Activated naive CD4-positive, alpha-beta T cell treated with anti-CD3 and anti-CD28 coated beads, Interleukin-2, amount 50 U/mL, for 24 hours (primary cell): ENCODE results near the gene UBA7.

Experiments
- H3K27ac Mint-ChIP-seq: one replicate; pipeline ENCODE4 v1.8.0; 2021; ENCODE audit warnings: mild to moderate bottlenecking, mixed read lengths
- H3K27me3 Mint-ChIP-seq: one replicate; pipeline ENCODE4 v1.8.0; 2021; ENCODE audit warnings: mixed read lengths
- H3K36me3 Mint-ChIP-seq: one replicate; pipeline ENCODE4 v1.8.0; 2021; ENCODE audit warnings: mixed read lengths
- H3K4me1 Mint-ChIP-seq: one replicate; pipeline ENCODE4 v1.8.0; 2021; ENCODE audit warnings: mixed read lengths
- H3K4me3 Mint-ChIP-seq: one replicate; pipeline ENCODE4 v1.8.0; 2021; ENCODE audit warnings: mild to moderate bottlenecking, mixed read lengths
- H3K9me3 Mint-ChIP-seq: one replicate; pipeline ENCODE4 v1.8.0; 2021; ENCODE audit warnings: mixed read lengths

Gene UBA7, protein sequence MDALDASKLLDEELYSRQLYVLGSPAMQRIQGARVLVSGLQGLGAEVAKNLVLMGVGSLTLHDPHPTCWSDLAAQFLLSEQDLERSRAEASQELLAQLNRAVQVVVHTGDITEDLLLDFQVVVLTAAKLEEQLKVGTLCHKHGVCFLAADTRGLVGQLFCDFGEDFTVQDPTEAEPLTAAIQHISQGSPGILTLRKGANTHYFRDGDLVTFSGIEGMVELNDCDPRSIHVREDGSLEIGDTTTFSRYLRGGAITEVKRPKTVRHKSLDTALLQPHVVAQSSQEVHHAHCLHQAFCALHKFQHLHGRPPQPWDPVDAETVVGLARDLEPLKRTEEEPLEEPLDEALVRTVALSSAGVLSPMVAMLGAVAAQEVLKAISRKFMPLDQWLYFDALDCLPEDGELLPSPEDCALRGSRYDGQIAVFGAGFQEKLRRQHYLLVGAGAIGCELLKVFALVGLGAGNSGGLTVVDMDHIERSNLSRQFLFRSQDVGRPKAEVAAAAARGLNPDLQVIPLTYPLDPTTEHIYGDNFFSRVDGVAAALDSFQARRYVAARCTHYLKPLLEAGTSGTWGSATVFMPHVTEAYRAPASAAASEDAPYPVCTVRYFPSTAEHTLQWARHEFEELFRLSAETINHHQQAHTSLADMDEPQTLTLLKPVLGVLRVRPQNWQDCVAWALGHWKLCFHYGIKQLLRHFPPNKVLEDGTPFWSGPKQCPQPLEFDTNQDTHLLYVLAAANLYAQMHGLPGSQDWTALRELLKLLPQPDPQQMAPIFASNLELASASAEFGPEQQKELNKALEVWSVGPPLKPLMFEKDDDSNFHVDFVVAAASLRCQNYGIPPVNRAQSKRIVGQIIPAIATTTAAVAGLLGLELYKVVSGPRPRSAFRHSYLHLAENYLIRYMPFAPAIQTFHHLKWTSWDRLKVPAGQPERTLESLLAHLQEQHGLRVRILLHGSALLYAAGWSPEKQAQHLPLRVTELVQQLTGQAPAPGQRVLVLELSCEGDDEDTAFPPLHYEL

DNA sequence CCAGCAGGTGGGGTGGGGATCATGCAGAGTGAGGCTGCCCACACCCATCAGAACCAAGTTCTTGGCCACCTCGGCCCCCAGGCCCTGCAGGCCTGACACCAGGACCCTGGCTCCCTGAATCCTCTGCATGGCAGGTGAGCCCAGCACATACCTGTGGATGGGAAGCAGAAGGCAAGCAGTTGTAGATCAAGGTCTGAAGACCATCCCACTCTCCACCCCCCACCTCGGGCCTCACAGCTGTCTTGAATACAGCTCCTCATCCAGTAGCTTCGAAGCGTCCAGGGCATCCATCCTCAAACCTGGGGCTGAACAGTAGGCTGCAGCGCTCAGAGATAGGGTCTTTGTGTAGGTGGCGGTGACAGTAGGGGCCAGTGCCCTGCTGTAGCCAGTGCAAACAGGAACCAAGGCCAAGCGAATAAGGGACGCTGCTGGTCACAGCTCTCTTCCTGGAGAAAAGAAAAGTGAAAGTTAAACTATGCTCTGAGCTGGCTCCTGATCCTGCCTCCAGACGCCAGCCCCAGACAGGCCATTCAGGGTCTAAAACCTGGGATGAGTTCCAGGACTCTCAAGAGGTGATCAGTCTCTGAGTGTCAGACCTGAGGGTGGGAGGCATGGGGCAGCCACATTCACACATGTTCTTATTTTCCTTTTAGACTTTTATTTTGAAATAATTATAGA, at the start of gene UBA7:
Gene UBA7, minus strand, starts transcription at position 457 of the 678 bp plus-strand sequence. Its CDS starts 166 bp downstream, at position 291.
- no peaks in the 10 kb centered on the region for H3K9me3 Mint-ChIP-seq
- peak within 1 kb of the TSS; percentile 94 for H3K27ac Mint-ChIP-seq
- H3K4me3 Mint-ChIP-seq: peak within 1 kb of the TSS; percentile 93
- H3K4me1 Mint-ChIP-seq: peaks cover 40% of the 10 kb centered on the region
- H3K27me3 Mint-ChIP-seq: no peaks in the 10 kb centered on the region
- H3K36me3 Mint-ChIP-seq: no peaks in the 10 kb centered on the region

DNA sequence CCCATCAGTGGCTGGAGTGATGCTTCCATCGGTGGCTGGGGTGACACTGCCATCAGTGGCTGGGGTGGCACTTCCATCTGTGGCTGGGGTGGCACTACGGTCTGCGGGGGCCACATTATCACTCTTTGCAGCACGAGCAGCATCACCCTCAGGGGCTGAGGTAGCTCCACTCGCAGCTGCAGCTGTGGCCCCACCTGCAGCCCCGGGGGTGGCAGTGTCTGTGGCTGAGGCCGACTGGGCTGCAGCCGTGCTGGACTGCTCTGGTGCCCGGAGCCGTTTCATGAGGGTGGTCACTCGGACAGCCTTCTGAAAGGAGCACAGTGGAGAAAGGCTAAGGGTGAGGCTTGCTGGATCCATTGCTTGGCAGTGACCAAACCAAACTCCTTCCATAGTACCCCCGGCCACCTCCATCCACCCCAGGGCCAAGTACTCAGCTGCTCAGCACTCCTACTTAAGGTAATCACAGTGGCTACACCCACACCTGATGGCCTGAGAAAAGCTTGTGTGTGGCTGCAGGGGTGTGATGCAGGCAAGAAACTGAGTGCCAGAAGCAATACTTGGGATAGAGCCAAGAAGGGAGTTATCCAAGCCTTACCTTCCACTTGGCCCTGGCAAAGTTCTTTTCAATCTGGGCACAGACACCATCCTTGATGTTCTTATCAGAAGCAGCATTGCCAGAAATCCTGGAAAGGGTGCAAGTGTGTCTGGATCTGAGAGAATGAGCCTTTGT, 46.0 kb upstream of the UBA7 start:
- Mint-ChIP-seq H3K27ac (no peak overlapping the region), H3K9me3 (no peaks in the 10 kb centered on the region), H3K4me1 (peaks cover 9% of the 10 kb centered on the region), H3K36me3 (no peaks in the 10 kb centered on the region), H3K4me3 (no peak overlapping the region), H3K27me3 (peaks cover 9% of the 10 kb centered on the region)

DNA sequence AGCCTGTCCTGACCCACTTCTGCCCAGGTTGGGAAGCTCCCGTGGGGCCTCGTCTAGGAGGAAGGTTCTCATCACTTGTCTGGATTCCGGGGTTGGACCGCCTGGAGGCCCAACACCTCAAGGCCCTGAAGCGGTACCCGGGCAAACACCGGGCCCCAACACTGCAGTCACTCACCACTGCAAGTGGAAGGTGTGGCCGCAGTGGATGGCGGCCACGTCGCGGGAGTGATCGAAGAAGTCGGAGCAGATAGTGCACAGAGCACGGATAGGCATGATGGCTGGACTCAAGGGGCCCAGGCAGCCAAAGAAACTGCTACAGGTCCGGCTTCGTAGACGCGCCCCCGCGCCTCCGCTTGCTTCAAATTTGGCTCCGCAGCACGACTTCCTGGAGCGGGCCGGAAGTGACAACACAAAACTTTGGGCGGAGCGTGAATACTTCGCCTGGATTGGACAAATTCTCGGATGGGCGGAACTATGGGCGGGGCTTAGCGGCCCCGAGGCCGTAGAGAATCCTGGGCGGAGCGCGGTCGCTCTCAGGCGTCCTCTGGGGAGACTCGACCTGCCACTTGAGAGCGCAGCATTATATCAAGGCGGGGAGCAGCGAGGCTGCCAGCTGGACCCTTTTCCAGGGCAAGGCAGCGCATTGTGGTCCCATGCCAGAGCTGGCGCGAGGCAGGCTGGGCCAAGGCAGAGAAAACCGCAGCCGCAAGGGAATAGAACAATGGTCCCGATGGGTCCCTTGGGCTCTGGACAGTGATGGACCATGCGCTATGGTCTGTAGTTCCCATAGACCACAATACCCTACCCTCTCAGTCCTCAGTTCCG, 42.6 kb upstream of the UBA7 start, which contains the start of gene TRAIP:
Gene TRAIP, minus strand, starts transcription at position 384 of the 825 bp plus-strand sequence. Its CDS starts 111 bp downstream, at position 273.
- Mint-ChIP-seq H3K9me3 (no peaks in the 10 kb centered on the region), H3K36me3 (no peaks in the 10 kb centered on the region), H3K4me3 (peak within 1 kb of the TSS; percentile 90), H3K27ac (peak within 1 kb of the TSS; percentile 93), H3K4me1 (peaks cover 9% of the 10 kb centered on the region), H3K27me3 (no peaks in the 10 kb centered on the region)

DNA sequence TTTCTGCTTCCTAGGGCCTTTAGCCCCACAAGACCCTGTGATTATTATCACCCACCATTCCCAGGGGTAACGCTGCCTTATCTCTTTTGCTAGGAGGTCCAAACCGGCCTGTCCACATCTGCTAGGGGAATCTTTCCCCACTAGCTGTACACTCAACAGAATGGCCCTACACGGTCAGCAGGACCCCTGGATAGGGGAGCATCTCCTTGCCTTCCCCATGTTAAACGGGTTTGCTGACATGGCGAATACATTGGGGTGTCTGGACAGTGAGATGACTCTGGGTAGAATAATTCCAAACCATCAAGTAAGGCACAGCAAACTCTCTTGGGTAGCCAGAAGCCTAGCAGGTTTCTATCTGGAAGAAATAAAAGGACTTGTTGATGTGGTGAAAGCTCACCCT, 41.9 kb upstream of the UBA7 start:
- Mint-ChIP-seq H3K9me3 (no peaks in the 10 kb centered on the region), H3K27me3 (no peaks in the 10 kb centered on the region), H3K27ac (no peak overlapping the region), H3K36me3 (no peaks in the 10 kb centered on the region), H3K4me1 (peaks cover 9% of the 10 kb centered on the region), H3K4me3 (peak overlapping the region; percentile 90)

DNA sequence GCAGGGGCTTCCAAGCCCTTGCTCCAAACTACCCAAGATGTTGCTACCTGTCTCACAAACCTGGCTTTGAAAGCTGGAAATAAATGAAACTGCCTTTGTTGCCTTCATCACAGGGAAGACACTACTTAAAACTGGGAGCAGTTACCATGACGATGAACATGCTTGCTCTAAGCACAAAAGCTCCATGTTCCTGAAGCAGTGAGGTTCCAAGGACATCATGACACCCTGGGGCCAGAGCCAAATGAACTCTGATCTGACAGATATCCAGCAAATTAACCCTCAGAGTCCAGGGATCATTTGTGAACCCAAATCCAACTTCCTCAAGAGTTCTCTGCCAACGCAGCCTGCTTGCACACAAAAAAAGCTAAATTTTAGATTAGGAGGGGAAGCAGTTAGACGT, 31.9 kb upstream of the UBA7 start:
- Mint-ChIP-seq H3K36me3 (no peaks in the 10 kb centered on the region), H3K27me3 (no peaks in the 10 kb centered on the region), H3K4me1 (no peaks in the 10 kb centered on the region), H3K27ac (no peak overlapping the region), H3K9me3 (no peaks in the 10 kb centered on the region), H3K4me3 (no peak overlapping the region)

DNA sequence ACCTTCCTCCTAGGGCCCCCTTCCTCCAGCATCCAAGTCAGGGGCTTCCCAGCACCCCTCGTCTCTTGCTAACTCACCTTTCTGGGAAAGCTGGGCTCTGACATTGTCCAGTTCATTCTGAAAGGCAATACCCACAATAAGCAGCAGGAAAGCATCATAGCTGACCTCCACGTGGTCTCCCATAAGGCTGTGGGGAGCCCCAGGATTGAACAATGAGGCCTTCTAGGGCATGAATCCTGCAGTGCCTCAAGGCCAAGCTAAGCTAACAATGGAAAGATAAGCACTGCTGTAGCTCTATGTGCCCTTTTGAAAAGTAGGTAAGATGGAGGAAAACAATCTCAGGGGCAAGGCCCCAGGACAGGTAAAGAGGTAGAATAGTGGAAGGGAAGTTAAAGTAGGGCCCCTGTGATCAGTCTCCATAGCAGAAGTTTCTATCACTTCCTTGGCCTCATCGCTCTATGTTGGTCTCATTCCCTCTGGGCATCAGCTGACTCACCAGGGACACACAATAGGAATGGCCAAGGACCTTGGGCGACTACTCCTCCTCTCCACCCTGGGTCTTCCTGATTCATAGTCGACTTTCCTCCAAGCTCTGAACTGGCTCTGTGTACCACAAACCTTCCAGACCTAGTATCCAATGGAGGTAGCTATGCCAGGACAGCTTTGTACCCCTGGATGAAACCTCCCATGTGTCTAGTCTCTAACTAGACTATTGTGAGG, 30.9 kb upstream of the UBA7 start:
- Mint-ChIP-seq H3K9me3 (no peaks in the 10 kb centered on the region), H3K27ac (no peak overlapping the region), H3K4me3 (no peak overlapping the region), H3K4me1 (no peaks in the 10 kb centered on the region), H3K36me3 (no peaks in the 10 kb centered on the region), H3K27me3 (no peaks in the 10 kb centered on the region)

DNA sequence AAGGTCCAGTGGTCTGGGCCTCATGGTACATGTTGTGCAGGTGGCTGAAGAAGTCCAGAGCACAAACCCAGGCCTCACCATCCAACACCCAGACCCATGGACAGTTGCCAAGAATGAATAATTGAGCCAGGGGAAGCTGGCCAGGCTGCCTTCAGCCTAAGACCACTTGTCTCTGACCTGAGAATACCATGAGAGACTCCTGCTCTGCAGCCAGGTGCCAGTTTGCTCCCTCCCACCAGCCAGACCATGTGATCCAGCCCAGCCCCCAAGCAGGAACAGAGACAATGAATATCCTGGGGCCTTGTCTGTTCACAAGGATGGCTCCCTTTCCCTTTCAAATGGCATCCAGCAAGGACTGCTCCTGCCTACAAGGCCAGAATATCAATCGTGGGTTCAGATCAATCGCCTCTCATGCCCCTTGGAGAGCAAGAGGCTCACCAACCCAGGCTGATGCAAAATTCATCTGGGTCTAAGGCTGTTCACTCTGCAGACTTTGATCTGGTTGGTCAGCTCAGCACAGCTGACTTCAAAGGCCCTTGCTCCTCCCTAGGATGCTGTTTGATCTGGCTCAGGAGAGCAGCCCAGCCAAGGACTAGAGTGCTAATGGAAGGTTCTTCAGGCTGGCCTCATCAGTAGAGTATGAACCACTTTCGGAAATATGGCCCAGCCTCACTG, 29.2 kb upstream of the UBA7 start:
- H3K4me1 Mint-ChIP-seq: no peaks in the 10 kb centered on the region
- no peaks in the 10 kb centered on the region for H3K27me3 Mint-ChIP-seq
- H3K27ac Mint-ChIP-seq: no peak overlapping the region
- H3K9me3 Mint-ChIP-seq: no peaks in the 10 kb centered on the region
- peaks cover 2% of the 10 kb centered on the region for H3K36me3 Mint-ChIP-seq
- no peak overlapping the region for H3K4me3 Mint-ChIP-seq

DNA sequence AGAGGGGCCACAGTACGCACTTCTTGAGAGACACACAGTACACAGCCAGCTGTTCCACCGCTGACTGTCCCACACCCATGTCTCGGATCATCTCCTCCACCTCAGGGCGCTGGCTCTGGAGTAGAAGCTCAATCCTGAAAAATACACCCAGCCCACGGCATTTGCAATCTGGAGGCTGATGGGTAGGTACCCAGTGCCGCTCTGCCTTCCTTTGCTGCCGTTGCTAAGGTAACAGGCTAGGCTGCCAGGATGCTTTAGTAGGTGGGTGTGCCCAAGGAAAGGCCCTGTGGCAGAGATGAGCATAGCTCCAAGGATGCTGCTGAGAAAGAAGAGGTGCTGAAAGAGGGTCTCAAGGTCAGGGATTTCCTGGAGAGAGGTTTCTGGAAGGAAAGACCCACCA, 28.1 kb upstream of the UBA7 start:
- H3K36me3 Mint-ChIP-seq: peaks cover 2% of the 10 kb centered on the region
- H3K4me1 Mint-ChIP-seq: no peaks in the 10 kb centered on the region
- no peak overlapping the region for H3K27ac Mint-ChIP-seq
- no peaks in the 10 kb centered on the region for H3K9me3 Mint-ChIP-seq
- H3K4me3 Mint-ChIP-seq: no peak overlapping the region
- H3K27me3 Mint-ChIP-seq: no peaks in the 10 kb centered on the region

DNA sequence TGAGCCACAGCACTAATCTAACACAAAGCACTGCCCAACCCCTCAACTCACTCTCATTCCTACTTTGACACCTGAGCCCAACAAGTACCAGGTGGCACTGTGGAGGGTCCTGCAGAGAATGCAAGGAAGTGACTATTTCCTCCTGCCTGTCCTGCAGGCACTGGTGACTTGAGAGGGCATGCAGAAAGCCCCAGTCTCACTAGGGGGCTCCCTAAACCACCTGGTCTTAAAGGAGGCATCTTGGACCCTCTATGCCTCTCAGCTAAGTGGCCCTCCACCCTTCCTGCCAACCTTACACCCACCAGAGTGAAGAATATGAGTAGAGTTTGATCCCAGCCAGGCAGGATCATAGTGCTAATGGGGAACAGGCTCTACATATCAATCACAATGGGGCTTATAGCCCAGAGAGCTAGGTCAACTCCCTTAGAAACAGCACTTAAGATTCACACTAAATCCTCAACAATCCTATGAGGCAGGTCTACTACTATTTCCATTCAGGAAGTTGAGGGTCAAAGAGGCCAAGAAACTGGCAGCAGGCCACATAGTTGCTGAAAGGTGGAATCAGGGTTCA, 27.5 kb upstream of the UBA7 start:
- H3K4me1 Mint-ChIP-seq: no peaks in the 10 kb centered on the region
- peaks cover 2% of the 10 kb centered on the region for H3K36me3 Mint-ChIP-seq
- no peaks in the 10 kb centered on the region for H3K9me3 Mint-ChIP-seq
- H3K27me3 Mint-ChIP-seq: no peaks in the 10 kb centered on the region
- no peak overlapping the region for H3K4me3 Mint-ChIP-seq
- H3K27ac Mint-ChIP-seq: no peak overlapping the region

DNA sequence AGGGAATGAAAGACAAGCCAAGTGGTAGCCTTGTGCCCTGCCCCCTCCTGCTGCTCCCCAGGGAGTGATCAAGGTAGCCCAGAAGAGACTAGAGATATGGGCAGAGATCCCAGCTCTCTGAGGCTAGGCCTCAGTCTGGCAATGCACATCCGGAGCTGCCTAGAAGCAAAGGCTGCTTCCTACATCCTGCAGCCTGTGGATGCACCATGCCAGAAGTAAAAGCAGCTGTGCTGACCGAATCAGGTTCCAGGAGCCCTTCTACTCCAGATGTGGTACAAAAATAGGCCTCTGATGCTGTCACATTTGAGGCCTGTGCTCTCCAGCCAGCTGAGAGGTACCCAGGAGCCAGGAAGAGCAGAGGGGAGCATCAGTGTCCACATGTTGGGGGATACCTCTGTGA, 26.6 kb upstream of the UBA7 start:
- Mint-ChIP-seq H3K27ac (no peak overlapping the region), H3K4me1 (no peaks in the 10 kb centered on the region), H3K9me3 (no peaks in the 10 kb centered on the region)

DNA sequence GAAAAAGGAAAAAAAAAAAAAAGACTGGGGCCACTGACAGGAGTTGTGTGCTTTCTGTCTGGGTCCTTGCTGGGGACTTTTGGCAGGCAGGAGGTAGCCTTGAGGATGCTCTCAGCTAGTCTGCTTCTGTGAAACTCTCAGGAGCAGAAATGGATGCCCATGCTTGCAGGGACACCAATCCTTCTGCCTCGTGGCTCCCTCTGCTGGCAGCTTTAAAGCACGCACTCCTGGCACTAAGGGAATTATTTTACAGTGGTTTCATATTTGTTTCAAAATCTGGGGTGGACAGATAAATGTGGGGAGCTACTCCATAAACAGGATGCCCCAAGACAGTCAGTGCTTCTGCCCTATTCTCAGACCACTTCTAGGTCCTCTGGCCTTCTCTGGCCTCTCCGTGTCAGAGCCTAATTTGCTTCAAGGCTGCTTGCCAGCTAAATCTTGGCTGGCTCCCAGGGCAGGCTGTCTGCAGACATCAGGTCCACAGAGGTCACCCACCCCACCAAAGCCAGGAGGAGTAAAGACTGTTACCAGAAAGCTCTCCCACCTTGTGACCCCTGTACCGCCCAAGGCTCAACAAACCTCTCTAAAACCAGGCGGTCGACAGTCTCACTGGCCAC, 25.5 kb upstream of the UBA7 start:
- no peaks in the 10 kb centered on the region for H3K9me3 Mint-ChIP-seq
- peak overlapping the region; percentile 15 for H3K27ac Mint-ChIP-seq
- H3K27me3 Mint-ChIP-seq: no peaks in the 10 kb centered on the region
- H3K4me3 Mint-ChIP-seq: no peak overlapping the region
- H3K36me3 Mint-ChIP-seq: peaks cover 4% of the 10 kb centered on the region
- H3K4me1 Mint-ChIP-seq: no peaks in the 10 kb centered on the region

More for the DNA sequence above, 26.6 kb upstream of the UBA7 start:
- Mint-ChIP-seq H3K27me3 (no peaks in the 10 kb centered on the region), H3K36me3 (peaks cover 2% of the 10 kb centered on the region), H3K4me3 (no peak overlapping the region)

DNA sequence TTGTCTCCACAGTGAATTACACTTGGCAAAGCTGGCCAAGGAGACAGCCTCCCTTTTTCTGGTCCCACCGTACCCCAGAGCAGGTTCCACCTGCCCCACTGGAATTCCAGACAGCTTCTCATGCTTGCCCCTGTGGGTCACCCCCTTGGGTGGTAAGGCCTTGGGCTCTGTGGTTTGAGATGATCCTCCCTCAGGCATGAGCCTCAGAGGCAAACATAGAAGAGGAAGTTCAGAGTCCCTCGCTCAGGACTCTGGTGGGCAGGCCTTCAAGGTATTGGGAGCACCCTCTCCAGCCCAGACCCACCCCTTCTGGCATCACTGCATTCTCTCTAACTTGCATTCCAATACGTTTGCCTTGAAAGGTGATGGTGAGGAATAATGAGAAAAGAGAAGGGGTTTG, 17.6 kb upstream of the UBA7 start:
- no peak overlapping the region for H3K4me3 Mint-ChIP-seq
- H3K9me3 Mint-ChIP-seq: no peaks in the 10 kb centered on the region
- H3K4me1 Mint-ChIP-seq: no peaks in the 10 kb centered on the region
- H3K27ac Mint-ChIP-seq: no peak overlapping the region
- H3K27me3 Mint-ChIP-seq: no peaks in the 10 kb centered on the region
- peaks cover 2% of the 10 kb centered on the region for H3K36me3 Mint-ChIP-seq

DNA sequence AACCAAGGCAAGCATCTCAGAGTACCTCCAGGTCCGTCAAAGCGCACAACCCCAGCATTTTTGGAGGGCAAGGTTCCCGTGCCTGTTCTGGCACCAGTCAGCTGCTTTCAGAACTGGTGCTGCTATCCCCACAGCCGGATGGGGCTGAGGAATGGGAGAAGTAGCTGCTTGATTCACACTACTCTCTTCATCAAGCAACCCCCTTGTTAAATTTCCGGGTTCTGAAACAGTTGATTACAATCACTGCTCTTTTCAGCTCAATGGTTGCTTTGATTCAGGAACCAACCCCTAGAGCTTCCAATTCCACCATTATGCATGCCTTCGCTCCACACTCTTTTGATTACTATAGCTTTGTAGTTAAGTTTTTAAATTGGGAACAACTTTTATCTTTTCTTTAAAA, 12.3 kb upstream of the UBA7 start:
- Mint-ChIP-seq H3K9me3 (no peaks in the 10 kb centered on the region), H3K27me3 (no peaks in the 10 kb centered on the region), H3K4me3 (no peak overlapping the region), H3K4me1 (no peaks in the 10 kb centered on the region), H3K36me3 (no peaks in the 10 kb centered on the region), H3K27ac (no peak overlapping the region)
